ENCODE data around the gene TMEM217.

- TF ChIP-seq FOXK2 (IDR thresholded peaks at IDR 0.05) (no peak), TARDBP (IDR thresholded peaks at IDR 0.05) (no peak), L3MBTL2 (conservative IDR thresholded peaks at IDR 0.05) (no peak), SP1 (IDR thresholded peaks at IDR 0.05) (no peak), FOXM1 (IDR thresholded peaks at IDR 0.05; ENCODE audit: borderline replicate concordance) (no peak)
Measured at GRCh38 chr6:37218061-37218460, 39.9 kb downstream of the TMEM217 start.

Data from HEK293T (cell line).